Activated T-helper 1 cell treated with anti-CD3 and anti-CD28 coated beads, Interleukin-12 subunit alpha, Interleukin-12 subunit beta, Interleukin-2, Interleukin-4 antibody, amounts not matched to agents 30 ng/mL and 10 ng/mL and 1 ng/mL, durations not matched to agents 14 hours and 24 hours and 36 hours (primary cell): ENCODE results near the gene PXMP4. TPM values are rescaled to one million over a fixed set of nuclear protein-coding genes. Genes with fewer than 3 reads are reported as not detected.

Experiments
- DNase-seq: peaks from one replicate; pipeline ENCODE4 v3.0.0; 2021; ENCODE audit warnings: low spot score
- H3K27ac Mint-ChIP-seq: one replicate; pipeline ENCODE4 v1.8.0; 2021; ENCODE audit warnings: mild to moderate bottlenecking, mixed read lengths
- H3K27me3 Mint-ChIP-seq: one replicate; pipeline ENCODE4 v1.8.0; 2022; ENCODE audit warnings: mild to moderate bottlenecking, moderate library complexity, mixed read lengths; ENCODE audit not compliant: insufficient read depth
- H3K36me3 Mint-ChIP-seq: one replicate; pipeline ENCODE4 v1.8.0; 2021; ENCODE audit warnings: low read depth, mixed read lengths
- H3K4me1 Mint-ChIP-seq: one replicate; pipeline ENCODE4 v1.8.0; 2021; ENCODE audit warnings: low read depth, mixed read lengths
- H3K4me3 Mint-ChIP-seq: one replicate; pipeline ENCODE4 v1.8.0; 2021; ENCODE audit warnings: mild to moderate bottlenecking, moderate library complexity, mixed read lengths
- H3K9me3 Mint-ChIP-seq: one replicate; pipeline ENCODE4 v1.8.0; 2021; ENCODE audit warnings: mixed read lengths
- intact Hi-C: fragments of 100-400 bp; cut with micrococcal nuclease; formaldehyde crosslinking; loops from one replicate; pipeline ENCODE4 v1.15.1; 2024
- total RNA-seq: library from RNA; stranded (reverse); gene quantifications from 2 replicates; pipeline ENCODE4 v1.2.3, GENCODE V29; 2022

PXMP4 gene
- total RNA-seq, 1 donor from 2014 or later = 7.3 TPM

DNA sequence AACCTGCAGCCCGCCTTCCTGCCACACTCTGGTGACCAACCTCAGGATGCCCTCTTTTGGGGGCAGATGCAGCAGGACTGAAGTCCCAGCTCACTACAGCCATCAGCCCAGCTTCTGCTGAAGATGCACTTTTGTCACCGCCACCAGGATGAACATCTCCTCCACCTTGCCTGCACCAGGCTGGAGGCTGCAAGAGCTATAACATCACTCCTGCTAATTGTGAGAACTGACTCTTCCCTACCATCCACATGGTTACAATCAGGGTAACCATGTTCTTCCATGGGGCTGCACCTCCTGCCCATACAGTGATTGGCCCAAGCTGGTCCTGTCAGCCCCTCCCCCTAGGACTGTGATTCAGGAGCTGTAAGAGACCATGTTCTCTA, 55.4 kb downstream of the PXMP4 start:
- Mint-ChIP-seq H3K9me3 (no peaks in the 10 kb centered on the region), H3K27me3 (no peaks in the 10 kb centered on the region), H3K4me1 (peaks cover 39% of the 10 kb centered on the region), H3K4me3 (peak overlapping the region; percentile 86), H3K27ac (peak overlapping the region; percentile 79), H3K36me3 (peaks cover 6% of the 10 kb centered on the region)
- no peak for DNase-seq
- intact Hi-C loops = loop anchor here (5.0 to 10.0 kb wide), 3 partner anchors 148 to 448 kb away; partner anchors contain the start of genes CHMP4B and EIF2S2

DNA sequence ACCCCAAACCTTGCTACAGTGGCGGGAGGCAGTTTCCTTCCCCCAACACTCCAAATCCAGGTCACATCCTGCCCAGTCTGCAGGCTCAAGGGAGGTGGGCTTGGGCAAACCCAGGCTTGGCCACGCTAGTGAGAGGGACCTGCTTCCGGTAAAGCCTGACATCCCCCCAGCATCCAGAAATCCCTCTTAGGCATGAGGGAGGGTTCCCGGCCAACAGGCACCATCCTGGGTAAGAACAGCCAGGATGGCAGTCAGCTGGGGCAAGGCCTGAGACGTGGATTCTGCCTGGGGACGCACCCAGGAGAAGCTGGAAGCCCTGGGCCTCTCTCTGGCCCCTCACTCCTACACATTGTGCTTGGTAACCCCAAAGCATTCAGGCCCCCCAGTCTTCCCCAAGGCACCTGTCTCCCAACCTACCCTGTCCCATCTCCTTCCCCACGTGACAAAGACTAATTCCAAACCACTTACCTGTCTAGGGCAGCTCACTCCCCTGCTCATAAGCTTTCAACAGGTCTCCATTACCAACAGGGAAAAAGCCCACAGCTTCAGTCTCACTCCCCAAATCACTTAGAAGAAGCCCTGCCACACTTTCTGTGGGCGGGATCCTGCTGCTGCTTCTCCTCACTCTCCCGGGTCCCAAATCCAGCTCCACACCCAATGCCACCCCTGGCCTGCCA, 55.9 kb downstream of the PXMP4 start:
- Mint-ChIP-seq H3K27ac (peak overlapping the region; percentile 79), H3K36me3 (peaks cover 5% of the 10 kb centered on the region), H3K4me3 (peak overlapping the region; percentile 86), H3K27me3 (no peaks in the 10 kb centered on the region), H3K9me3 (no peaks in the 10 kb centered on the region), H3K4me1 (peaks cover 37% of the 10 kb centered on the region)
- intact Hi-C loops = loop anchor here (10.0 kb wide), 1 partner anchor 289 kb away; no protein-coding TSS in a partner anchor
- DNase-seq = no peak

DNA sequence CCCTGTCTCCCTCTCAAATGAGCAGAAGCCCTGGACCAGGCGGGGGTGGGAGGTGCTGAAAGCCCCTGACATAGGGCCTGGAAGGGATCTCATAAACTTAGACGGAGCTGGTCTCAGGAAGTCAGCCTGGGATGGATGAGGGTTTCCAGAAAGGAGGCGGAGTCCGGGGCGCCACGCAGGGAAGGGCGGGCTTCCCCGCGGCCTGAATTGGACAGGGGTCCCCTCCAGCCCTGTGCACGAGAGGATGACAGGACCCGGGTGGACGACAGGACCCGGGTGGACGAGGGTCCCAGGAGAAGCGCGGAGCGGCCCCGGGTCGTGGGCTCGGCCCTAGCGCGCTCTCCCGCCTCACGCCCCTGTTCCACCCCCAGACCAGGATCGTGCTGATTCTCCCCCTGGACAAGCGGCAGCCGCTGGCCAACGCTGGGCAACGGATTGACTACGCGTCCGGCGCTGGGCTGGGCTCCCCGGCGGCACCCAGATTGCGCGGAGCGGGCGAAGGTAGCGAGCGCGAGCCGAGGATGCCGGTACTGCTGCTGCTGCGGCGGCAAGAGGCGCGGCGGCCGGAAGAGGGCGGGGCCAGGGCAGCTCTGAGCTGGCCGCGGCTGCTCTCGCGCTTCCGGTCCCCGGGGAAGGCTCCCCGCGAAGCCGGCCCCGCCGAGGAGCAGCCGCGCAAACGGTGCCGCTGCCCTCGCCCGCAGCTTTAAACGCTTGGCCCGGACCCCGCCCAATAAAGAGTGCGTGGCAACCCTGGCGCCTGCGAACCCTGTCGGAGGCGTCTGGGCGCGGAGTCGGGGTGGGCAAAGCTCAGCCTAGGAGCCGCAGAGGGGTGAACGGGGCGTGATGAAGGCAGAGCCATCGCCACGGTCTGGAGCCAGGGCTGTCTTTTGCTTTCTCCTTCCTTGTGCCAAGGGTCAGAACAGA, 56.7 kb downstream of the PXMP4 start:
- Mint-ChIP-seq H3K36me3 (peaks cover 7% of the 10 kb centered on the region), H3K9me3 (no peaks in the 10 kb centered on the region), H3K27me3 (no peaks in the 10 kb centered on the region), H3K4me1 (peaks cover 31% of the 10 kb centered on the region), H3K27ac (peak overlapping the region; percentile 89), H3K4me3 (peak overlapping the region; percentile 86)
- intact Hi-C loops = loop anchor here (1.0 to 10.0 kb wide), 2 partner anchors 11 to 289 kb away; no protein-coding TSS in a partner anchor
- peak; percentile 86 for DNase-seq

DNA sequence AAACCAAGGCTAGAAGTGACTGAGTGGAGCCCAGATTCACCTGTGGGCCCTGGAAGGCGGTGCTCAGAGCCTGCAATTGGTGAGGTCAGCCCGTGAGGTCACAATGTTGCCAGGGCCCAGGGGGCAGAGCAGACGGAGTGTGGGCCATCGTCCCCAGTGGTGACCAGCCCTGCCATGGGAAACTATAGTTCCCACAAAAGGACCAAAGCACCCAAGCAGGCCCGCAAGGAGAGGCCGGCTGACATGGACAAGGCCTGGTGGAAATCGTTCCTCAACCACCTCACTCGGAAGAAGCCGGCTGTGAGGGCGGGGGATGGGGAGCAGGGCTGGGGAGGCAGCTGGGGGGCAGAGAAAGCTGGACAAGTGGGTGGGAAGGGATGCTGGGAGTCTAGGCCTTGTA, 57.9 kb downstream of the PXMP4 start, which contains the start of gene C20orf144:
Gene C20orf144, plus strand, starts transcription at position 156 of the 400 bp plus-strand sequence. Its CDS starts 19 bp downstream, at position 175.
- no peaks in the 10 kb centered on the region for H3K9me3 Mint-ChIP-seq
- H3K36me3 Mint-ChIP-seq = peaks cover 7% of the 10 kb centered on the region
- peak within 1 kb of the TSS; percentile 86 for H3K4me3 Mint-ChIP-seq
- H3K4me1 Mint-ChIP-seq = peaks cover 26% of the 10 kb centered on the region
- H3K27me3 Mint-ChIP-seq = no peaks in the 10 kb centered on the region
- H3K27ac Mint-ChIP-seq = peak within 1 kb of the TSS; percentile 89
- no peak for DNase-seq
- intact Hi-C loops = loop anchor here (10.0 kb wide), 1 partner anchor 287 kb away; no protein-coding TSS in a partner anchor

DNA sequence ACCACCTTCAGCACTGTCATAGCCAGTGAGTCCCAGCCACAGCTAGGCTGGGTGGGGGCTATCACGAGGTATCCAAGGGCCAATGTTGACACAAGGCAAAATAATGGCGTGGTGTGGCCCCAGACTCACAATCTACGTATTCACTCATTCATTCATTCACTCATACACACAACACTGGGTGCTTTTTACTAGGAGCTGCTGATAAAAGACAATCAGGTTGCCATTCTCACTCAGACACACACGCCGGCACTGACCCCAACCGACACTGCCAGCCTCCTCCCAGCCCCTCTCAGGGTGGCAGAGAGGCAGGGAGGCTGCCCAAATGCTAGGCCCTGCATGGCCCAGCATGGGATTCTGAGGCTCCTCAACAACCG, 59.4 kb downstream of the PXMP4 start:
- Mint-ChIP-seq H3K36me3 (peaks cover 4% of the 10 kb centered on the region), H3K4me1 (peaks cover 21% of the 10 kb centered on the region), H3K27me3 (no peaks in the 10 kb centered on the region), H3K4me3 (no peak overlapping the region), H3K27ac (no peak overlapping the region), H3K9me3 (no peaks in the 10 kb centered on the region)
- intact Hi-C loops = loop anchor here (10.0 kb wide), 1 partner anchor 286 kb away; no protein-coding TSS in a partner anchor
- no peak for DNase-seq

DNA sequence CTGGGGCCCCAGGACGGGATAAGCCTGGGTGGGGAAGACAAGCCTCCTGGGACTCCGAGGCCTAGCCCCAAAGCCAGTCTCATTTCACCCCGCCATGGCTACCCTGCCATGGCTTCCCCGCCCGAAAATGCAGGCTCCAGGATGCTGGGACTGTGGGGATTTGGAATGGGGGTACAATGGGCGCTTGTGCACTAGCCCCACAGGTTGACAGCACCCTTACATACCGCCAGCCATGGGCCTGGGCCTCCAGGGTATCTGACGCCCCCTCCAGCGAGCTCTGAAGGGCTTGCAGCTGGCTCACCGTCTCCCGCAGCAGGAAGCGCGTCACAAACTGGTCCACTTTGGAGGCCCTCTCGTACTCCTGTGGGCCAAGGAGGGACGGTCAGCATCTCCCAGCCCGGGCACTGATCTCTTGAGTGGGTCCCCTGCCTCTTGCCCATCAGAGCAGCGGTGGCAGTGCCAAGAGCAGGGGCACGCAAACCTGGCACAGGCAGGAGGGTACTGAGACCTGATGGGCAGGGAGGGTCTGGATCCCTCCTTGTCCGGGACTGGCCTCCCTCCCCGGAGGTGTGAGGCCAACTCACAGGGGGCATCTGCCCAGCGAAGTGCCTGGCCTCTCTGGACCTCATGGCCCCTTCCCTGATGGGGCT, 60.0 kb downstream of the PXMP4 start:
- Mint-ChIP-seq H3K4me1 (peaks cover 17% of the 10 kb centered on the region), H3K27me3 (no peaks in the 10 kb centered on the region)
- intact Hi-C loops = loop anchor here (10.0 kb wide), 1 partner anchor 285 kb away; no protein-coding TSS in a partner anchor

DNA sequence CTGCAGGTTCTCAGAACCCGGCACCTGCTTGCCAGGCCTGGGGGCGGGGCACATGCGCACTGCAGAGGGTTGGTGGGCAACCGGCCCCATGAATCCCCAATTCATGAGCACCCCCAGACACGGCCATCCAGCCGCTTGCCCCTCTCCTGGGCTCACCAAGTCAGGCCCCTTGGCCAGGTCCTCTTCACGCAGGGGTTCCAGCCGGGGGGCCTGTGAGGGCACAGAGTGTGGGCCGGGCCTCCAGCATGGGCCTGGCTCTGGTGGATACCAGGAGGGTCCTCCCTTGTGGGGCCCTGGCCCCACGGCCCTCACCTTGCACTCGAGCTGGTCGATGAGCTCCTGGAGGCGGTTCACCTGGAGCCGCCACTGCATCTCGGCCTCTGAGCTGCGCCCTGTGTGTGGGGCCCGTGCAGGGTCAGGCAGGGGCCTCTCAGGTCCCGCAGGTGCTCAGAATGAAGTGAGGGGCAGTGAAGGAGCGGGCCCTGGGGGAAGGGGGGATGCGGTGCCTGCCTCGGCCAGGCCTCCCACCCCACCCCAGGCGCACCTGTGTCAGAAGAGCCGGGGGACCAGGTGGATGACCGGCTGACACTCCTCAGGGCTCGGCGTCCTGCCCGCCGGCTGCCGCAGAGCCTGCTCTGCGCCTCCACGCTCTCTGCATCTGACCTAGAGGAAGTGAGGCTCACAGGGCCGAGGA, 60.6 kb downstream of the PXMP4 start:
- Mint-ChIP-seq H3K4me1 (peaks cover 10% of the 10 kb centered on the region), H3K27ac (no peak overlapping the region), H3K36me3 (peaks cover 4% of the 10 kb centered on the region), H3K4me3 (no peak overlapping the region), H3K9me3 (no peaks in the 10 kb centered on the region), H3K27me3 (no peaks in the 10 kb centered on the region)
- intact Hi-C loops = loop anchor here (10.0 kb wide), 1 partner anchor 285 kb away; no protein-coding TSS in a partner anchor
- DNase-seq = no peak

More for the DNA sequence above, 60.0 kb downstream of the PXMP4 start:
- Mint-ChIP-seq H3K36me3 (peaks cover 4% of the 10 kb centered on the region), H3K9me3 (no peaks in the 10 kb centered on the region), H3K4me3 (no peak overlapping the region), H3K27ac (no peak overlapping the region)
- no peak for DNase-seq

DNA sequence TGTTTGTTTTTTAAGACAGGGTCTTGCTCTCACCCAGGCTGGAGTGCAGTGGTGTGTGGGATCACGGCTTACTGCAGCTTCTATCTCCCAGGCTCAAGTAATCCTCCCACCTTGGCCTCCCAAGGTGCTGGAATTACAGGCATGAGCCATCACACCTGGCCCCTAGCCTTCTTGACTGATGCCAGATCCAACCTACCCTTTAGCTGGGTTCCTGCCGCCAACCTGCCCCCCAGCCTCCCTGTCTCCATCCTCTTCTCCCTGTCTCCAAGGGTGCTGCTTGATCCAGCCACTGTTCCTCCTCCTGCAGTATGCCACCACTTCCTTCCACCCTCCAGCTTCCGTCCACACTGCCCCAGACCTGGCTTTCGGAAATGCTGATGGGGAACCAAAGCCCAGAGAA, 61.2 kb downstream of the PXMP4 start:
- H3K27me3 Mint-ChIP-seq = no peaks in the 10 kb centered on the region
- no peaks in the 10 kb centered on the region for H3K9me3 Mint-ChIP-seq
- peaks cover 6% of the 10 kb centered on the region for H3K4me1 Mint-ChIP-seq
- peaks cover 4% of the 10 kb centered on the region for H3K36me3 Mint-ChIP-seq
- intact Hi-C loops = no loop called here
- no peak for DNase-seq
- H3K27ac Mint-ChIP-seq = no peak overlapping the region
- no peak overlapping the region for H3K4me3 Mint-ChIP-seq

DNA sequence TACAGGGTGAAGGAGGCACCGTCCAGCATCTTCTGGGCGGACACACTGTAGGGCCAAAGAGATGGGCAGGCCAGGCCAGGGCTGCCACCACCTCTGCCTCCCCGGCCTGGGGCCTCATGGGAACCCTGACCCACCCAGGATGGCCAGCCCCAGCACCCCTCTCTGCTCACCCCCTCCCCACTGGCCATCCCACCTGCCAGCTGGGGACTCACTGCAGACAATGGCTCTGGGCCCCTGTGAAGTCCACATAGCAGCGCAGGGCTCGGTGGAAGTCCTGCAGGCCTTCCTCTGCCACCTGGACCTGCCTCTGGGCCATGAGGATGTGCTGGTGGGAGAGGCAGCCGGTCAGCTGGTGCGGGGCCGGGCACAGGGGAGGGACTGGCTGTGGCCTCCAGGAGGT, 61.6 kb downstream of the PXMP4 start:
- no peaks in the 10 kb centered on the region for H3K27me3 Mint-ChIP-seq
- no peak overlapping the region for H3K27ac Mint-ChIP-seq
- H3K4me3 Mint-ChIP-seq = no peak overlapping the region
- no peak for DNase-seq
- peaks cover 6% of the 10 kb centered on the region for H3K4me1 Mint-ChIP-seq
- H3K9me3 Mint-ChIP-seq = no peaks in the 10 kb centered on the region
- peaks cover 4% of the 10 kb centered on the region for H3K36me3 Mint-ChIP-seq
- intact Hi-C loops = no loop called here

DNA sequence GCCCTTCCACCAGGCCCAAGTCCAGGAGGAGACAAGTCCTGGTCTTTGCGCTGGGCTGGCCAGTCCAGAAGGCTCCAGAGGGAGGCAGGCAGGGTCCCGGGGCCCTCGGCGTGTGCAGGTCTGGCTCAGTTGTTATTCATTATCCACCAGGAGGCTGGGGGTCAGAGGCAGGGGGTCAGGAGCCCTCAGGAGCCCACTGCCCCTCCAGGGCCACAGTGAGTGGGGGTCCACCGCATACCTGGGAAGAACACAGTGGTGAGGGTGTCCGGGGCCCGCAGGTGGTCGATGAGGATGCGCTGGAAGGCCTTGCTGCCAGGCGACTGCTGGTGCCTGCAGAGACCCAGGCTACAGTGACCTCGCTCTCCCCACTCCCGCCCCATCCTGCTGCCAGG, 62.4 kb downstream of the PXMP4 start:
- intact Hi-C loops = no loop called here
- no peak overlapping the region for H3K4me3 Mint-ChIP-seq
- DNase-seq = no peak

DNA sequence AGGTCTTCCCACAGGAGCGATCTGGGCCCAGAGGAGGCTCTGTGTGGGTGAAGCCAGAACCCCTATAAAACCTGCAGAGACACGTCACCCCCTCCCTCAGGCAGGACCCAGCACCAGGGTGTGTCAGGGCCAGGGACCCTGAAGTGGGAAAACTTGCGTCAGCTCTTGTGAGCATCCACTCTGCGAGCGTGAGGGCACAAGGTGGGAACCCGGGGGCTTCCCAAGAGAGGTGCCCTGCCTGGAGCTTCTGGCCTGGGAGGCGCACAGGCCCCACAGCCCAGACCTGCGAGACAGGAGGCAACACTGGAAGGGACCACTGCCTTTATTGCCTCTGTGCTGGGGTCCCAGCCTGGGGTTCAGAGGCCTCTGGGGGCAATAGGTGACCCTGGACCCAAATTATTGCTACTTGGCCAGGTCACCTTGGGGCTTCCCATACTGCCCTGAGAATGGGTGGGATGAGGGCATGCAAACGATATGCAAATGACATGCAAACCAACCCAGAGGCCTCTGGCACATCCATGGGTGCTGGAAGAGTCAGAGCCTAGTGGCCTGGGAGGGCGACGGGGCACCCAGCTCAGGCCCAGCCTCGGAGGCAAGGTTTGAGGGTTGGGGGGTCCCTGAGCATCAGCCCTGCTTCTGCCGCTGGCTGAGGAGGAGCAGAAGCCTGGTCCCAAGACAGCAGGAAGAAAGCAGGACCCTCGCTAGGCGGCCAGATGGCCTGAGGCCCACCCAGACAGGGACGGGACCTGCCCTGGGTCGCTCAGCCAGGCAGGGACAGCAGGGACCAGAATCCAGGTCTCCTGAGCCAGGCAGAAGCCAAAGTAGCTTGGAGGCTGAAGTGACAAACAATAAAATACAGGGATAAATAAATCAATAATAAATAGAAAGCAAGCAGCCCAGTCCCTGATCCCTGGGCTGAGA, 63.1 kb downstream of the PXMP4 start:
- no peaks in the 10 kb centered on the region for H3K9me3 Mint-ChIP-seq
- DNase-seq = no peak

More for the DNA sequence above, 62.4 kb downstream of the PXMP4 start:
- Mint-ChIP-seq H3K4me1 (peaks cover 3% of the 10 kb centered on the region), H3K9me3 (no peaks in the 10 kb centered on the region), H3K36me3 (peaks cover 4% of the 10 kb centered on the region), H3K27ac (no peak overlapping the region), H3K27me3 (no peaks in the 10 kb centered on the region)

More for the DNA sequence above, 63.1 kb downstream of the PXMP4 start:
- intact Hi-C loops = no loop called here
- peaks cover under 1% of the 10 kb centered on the region for H3K4me1 Mint-ChIP-seq
- H3K4me3 Mint-ChIP-seq = no peak overlapping the region
- no peaks in the 10 kb centered on the region for H3K27me3 Mint-ChIP-seq
- peaks cover 4% of the 10 kb centered on the region for H3K36me3 Mint-ChIP-seq
- no peak overlapping the region for H3K27ac Mint-ChIP-seq
